Activated T-helper 17 cell treated with anti-CD3 and anti-CD28 coated beads, Interleukin-2, amount 50 U/mL, for 72 hours (primary cell): ENCODE results near the gene CHPT1. TPM values are rescaled to one million over a fixed set of nuclear protein-coding genes. Genes with fewer than 3 reads are reported as not detected.
"Not testable (repeated sequence)": the region's sequence is repeated elsewhere in the genome, so short reads cannot be mapped to it uniquely, and the experiment has no call there.

Experiments used
- ATAC-seq: fragments of 150-1000 bp; cut with Tn5 transposase; replicated peaks from 2 replicates; pipeline ENCODE4 v1.10.0; 2021; ENCODE audit warnings: mild to moderate bottlenecking, moderate library complexity
- H3K27ac Mint-ChIP-seq: one replicate; pipeline ENCODE4 v1.8.0; 2022; ENCODE audit warnings: mixed read lengths
- H3K27me3 Mint-ChIP-seq: one replicate; pipeline ENCODE4 v1.8.0; 2022; ENCODE audit warnings: mixed read lengths
- H3K36me3 Mint-ChIP-seq: one replicate; pipeline ENCODE4 v1.8.0; 2022; ENCODE audit warnings: low read depth, mild to moderate bottlenecking, mixed read lengths
- H3K4me1 Mint-ChIP-seq: one replicate; pipeline ENCODE4 v1.8.0; 2022; ENCODE audit warnings: mixed read lengths
- H3K4me3 Mint-ChIP-seq: one replicate; pipeline ENCODE4 v1.8.0; 2022; ENCODE audit warnings: mild to moderate bottlenecking, mixed read lengths
- H3K9me3 Mint-ChIP-seq: one replicate; pipeline ENCODE4 v1.8.0; 2022; ENCODE audit warnings: mixed read lengths
- total RNA-seq, 2 donors: library from RNA; stranded (reverse); gene quantifications; one replicate each; pipeline ENCODE4 v1.2.3, GENCODE V29; 2022

CHPT1 gene
- total RNA-seq: 10 to 100 TPM in 1 of 2 donors, 1 to 10 TPM in 1; 3.4 to 16.0 TPM

DNA sequence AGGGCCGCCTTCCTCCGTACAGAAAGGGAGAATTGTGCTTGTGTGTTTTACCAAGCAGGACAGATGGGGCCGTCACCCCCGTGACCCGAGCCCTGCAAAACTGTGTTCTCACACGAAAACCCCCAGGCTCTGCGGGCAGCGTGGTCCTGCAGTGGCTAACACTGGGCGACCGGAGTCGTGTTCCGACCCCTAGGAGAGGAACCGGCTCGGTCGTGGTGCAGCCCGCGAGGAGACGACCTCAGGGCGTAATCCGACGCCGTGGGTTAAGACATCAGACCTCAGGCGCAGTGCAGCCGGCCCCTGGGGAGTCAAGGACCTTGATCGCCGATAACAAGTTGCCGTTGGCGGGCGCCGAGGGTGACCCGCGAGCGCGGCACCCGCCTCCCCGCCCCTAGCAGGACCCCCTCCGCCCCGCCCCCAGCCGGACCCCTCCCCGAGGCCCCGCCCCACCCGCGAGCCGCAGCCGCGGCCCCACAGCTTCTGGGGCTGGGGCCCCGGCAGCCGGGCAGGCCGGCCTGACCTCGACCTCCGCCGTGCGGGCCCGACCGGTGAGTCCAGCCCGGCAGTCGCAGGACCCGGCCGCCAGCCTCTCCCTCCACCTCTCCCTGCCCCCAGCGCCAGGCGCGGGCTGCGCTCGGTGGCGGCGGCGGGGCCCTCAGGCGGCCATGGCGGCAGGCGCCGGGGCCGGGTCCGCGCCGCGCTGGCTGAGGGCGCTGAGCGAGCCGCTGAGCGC lies at the start of gene CHPT1:
Gene CHPT1, plus strand, starts transcription at position 444 of the 733 bp plus-strand sequence. Its CDS starts 222 bp downstream, at position 666.
- no peaks in the 10 kb centered on the region for H3K4me1 Mint-ChIP-seq
- H3K27me3 Mint-ChIP-seq: peaks cover 7% of the 10 kb centered on the region
- H3K4me3 Mint-ChIP-seq: peak within 1 kb of the TSS; percentile 83
- peak within 1 kb of the TSS; percentile 67 for H3K27ac Mint-ChIP-seq
- H3K36me3 Mint-ChIP-seq: no peaks in the 10 kb centered on the region
- peak; percentile 82 for ATAC-seq
- no peaks in the 10 kb centered on the region for H3K9me3 Mint-ChIP-seq

DNA sequence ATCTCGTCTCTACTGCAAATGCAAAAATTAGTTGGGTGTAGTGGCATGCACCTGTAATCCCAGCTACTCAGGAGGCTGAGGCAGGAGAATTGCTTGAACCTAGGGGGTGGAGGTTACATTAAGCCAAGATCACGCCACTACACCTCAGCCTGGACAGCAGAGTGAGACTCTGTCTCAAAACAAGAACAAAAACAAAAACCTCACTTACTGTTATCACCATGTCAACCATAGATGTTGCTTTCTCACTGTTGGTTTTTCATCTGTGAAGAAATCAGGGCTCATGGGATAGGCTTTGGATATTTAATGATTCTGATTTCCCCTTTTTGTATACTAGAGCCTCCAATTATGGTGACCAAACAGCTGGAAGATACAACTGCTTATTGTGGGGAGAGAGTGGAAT lies 49.7 kb upstream of the CHPT1 start:
- no peak overlapping the region for H3K27ac Mint-ChIP-seq

GRCh38 chr12:101648195-101648594 lies 49.2 kb upstream of the CHPT1 start:
- no peaks in the 10 kb centered on the region for H3K4me1 Mint-ChIP-seq

More for the DNA sequence above, 49.7 kb upstream of the CHPT1 start:
- Mint-ChIP-seq H3K36me3 (no peaks in the 10 kb centered on the region), H3K4me1 (no peaks in the 10 kb centered on the region), H3K27me3 (peaks cover 20% of the 10 kb centered on the region), H3K4me3 (no peak overlapping the region), H3K9me3 (no peaks in the 10 kb centered on the region)
- no peak for ATAC-seq

GRCh38 chr12:101650346-101651117 lies 46.9 kb upstream of the CHPT1 start:
- Mint-ChIP-seq H3K4me1 (no peaks in the 10 kb centered on the region), H3K9me3 (no peaks in the 10 kb centered on the region), H3K4me3 (no peak overlapping the region), H3K27ac (no peak overlapping the region), H3K36me3 (no peaks in the 10 kb centered on the region), H3K27me3 (peaks cover 17% of the 10 kb centered on the region)
- no peak for ATAC-seq

More at GRCh38 chr12:101648195-101648594, 49.2 kb upstream of the CHPT1 start:
- H3K9me3 Mint-ChIP-seq: no peaks in the 10 kb centered on the region
- H3K27ac Mint-ChIP-seq: no peak overlapping the region
- peaks cover 17% of the 10 kb centered on the region for H3K27me3 Mint-ChIP-seq
- H3K4me3 Mint-ChIP-seq: no peak overlapping the region
- no peaks in the 10 kb centered on the region for H3K36me3 Mint-ChIP-seq
- peak; percentile 28 for ATAC-seq

DNA sequence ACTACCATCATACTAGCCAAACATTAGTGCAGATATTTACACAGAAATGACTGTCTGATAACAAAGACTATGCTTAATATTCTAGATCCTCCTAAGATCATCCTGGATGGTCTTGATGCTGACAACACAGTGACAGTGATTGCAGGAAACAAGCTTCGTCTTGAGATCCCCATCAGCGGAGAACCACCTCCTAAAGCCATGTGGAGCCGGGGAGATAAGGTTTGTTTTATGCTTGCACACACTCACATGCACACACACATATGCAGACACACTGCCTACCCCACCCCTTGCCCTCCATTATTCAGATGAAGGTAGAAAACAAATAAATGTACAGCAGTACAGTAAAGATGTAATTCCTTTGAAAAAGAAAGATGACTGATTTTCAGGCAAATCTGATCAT lies 44.4 kb upstream of the CHPT1 start:
- no peak for ATAC-seq
- Mint-ChIP-seq H3K27me3 (peaks cover 17% of the 10 kb centered on the region), H3K4me3 (no peak overlapping the region), H3K9me3 (no peaks in the 10 kb centered on the region), H3K4me1 (no peaks in the 10 kb centered on the region), H3K36me3 (no peaks in the 10 kb centered on the region), H3K27ac (no peak overlapping the region)

DNA sequence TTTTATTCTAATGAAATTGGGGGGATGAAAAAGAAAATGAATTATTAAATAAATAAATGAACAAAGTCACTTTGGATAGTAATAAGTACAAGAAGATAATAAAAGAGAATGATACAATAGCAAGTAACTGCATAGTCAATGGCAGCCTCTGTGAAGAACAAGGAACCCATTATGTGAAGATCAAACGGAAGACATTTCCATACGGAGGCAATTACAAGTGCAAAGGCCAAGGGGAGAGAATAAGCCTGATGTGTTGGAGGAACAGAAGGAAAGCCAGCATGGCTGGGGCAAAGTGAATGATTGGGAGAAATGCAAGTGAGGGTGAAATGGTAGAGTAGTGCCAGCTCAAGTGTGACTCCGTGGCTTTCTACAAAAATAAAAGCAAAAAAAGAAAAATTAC lies 43.9 kb upstream of the CHPT1 start:
- Mint-ChIP-seq H3K4me3 (no peak overlapping the region), H3K27ac (no peak overlapping the region), H3K27me3 (peaks cover 17% of the 10 kb centered on the region), H3K4me1 (no peaks in the 10 kb centered on the region), H3K36me3 (no peaks in the 10 kb centered on the region), H3K9me3 (no peaks in the 10 kb centered on the region)
- ATAC-seq: no peak

- H3K9me3 Mint-ChIP-seq: no peaks in the 10 kb centered on the region
- no peak for ATAC-seq
- no peak overlapping the region for H3K4me3 Mint-ChIP-seq
- H3K27me3 Mint-ChIP-seq: peaks cover 14% of the 10 kb centered on the region
- H3K27ac Mint-ChIP-seq: no peak overlapping the region
- H3K36me3 Mint-ChIP-seq: no peaks in the 10 kb centered on the region
- H3K4me1 Mint-ChIP-seq: no peaks in the 10 kb centered on the region
Observed at GRCh38 chr12:101654442-101654841, 43.0 kb upstream of the CHPT1 start.

DNA sequence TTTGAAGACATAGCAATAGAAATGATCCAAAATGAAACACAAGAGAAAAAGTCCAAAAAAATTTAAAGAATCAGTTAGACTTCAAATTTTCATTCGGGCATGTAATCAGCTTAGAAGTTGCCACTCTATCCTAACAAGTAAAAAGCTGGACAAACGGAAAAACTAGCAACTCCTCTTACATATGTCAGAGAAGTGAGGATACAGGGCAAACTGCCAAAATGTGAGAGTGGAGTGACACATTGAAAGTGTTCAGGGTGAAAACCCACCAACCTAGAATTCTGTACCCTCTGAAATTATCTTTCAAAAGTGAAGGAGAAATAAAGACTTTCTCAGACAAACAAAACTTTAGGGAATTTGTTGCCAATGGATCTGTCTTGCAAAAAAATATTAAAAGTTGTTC lies 42.0 kb upstream of the CHPT1 start:
- no peak overlapping the region for H3K27ac Mint-ChIP-seq
- H3K27me3 Mint-ChIP-seq: peaks cover 8% of the 10 kb centered on the region
- no peaks in the 10 kb centered on the region for H3K4me1 Mint-ChIP-seq
- H3K4me3 Mint-ChIP-seq: no peak overlapping the region
- no peaks in the 10 kb centered on the region for H3K9me3 Mint-ChIP-seq
- no peak for ATAC-seq
- H3K36me3 Mint-ChIP-seq: no peaks in the 10 kb centered on the region

DNA sequence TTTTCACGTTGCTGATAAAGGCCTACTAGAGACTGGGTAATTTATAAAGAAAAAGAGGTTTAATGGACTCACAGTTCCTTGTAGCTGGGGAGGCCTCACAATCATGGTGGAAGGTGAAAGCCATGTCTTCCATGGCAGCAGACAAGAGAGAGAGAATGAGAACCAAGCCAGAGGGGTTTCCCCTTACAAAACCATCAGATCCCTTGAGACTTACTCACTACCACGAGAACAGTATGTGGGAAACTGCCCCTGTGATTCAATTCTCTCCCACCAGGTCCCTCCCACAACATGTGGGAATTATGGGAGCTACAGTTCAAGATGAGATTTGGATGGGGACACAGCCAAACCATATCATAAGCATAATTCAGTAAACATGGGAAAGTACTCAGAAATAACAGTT lies 36.8 kb upstream of the CHPT1 start:
- H3K27ac Mint-ChIP-seq, H3K9me3 Mint-ChIP-seq, H3K4me3 Mint-ChIP-seq, H3K4me1 Mint-ChIP-seq, H3K27me3 Mint-ChIP-seq, H3K36me3 Mint-ChIP-seq: not testable (repeated sequence)
- ATAC-seq: peak; percentile 21

GRCh38 chr12:101663298-101663697 lies 34.1 kb upstream of the CHPT1 start:
- Mint-ChIP-seq H3K9me3 (no peaks in the 10 kb centered on the region), H3K36me3 (no peaks in the 10 kb centered on the region), H3K4me3 (no peak overlapping the region), H3K27ac (no peak overlapping the region), H3K27me3 (peaks cover 11% of the 10 kb centered on the region), H3K4me1 (no peaks in the 10 kb centered on the region)
- ATAC-seq: no peak

GRCh38 chr12:101664992-101665391 lies 32.4 kb upstream of the CHPT1 start:
- ATAC-seq: no peak
- peaks cover 11% of the 10 kb centered on the region for H3K27me3 Mint-ChIP-seq
- H3K27ac Mint-ChIP-seq: no peak overlapping the region
- H3K4me1 Mint-ChIP-seq: no peaks in the 10 kb centered on the region
- no peak overlapping the region for H3K4me3 Mint-ChIP-seq
- H3K36me3 Mint-ChIP-seq: no peaks in the 10 kb centered on the region
- no peaks in the 10 kb centered on the region for H3K9me3 Mint-ChIP-seq

DNA sequence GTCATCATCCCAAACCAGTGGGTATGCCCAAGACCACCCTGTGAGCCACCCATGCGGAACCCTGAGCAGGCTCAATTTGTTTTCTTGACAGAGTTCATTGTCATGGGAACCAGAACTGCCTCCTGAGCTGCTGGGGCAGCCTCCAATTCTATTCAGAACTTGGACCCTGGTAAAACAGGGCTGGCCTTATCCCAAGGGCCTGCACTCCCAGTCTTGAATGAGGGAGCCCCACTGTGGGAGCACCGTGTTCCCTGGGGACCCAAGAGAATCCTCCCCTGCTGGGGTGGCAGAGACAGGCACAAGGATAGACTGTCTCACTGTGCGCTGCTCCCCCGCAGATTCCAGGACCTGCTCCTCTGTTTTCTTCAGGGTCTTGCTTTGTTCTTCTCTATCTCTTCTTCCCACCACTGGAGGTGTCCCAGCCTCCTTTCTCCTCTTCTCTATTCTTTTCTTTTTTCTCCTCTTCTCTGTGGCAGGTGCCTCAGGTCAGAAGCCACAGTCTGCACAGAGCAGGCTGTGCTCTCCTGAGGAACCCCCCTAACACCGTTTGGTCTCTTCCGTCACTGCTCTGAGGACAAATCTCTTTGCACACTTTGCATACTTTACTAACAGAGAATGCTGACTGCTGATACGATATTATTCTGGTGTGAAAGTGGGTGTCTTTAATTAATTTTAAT lies 31.2 kb upstream of the CHPT1 start:
- H3K27ac Mint-ChIP-seq: no peak overlapping the region
- H3K9me3 Mint-ChIP-seq: no peaks in the 10 kb centered on the region
- H3K27me3 Mint-ChIP-seq: peaks cover 11% of the 10 kb centered on the region
- H3K36me3 Mint-ChIP-seq: no peaks in the 10 kb centered on the region
- H3K4me3 Mint-ChIP-seq: no peak overlapping the region
- no peak for ATAC-seq
- peaks cover 1% of the 10 kb centered on the region for H3K4me1 Mint-ChIP-seq

DNA sequence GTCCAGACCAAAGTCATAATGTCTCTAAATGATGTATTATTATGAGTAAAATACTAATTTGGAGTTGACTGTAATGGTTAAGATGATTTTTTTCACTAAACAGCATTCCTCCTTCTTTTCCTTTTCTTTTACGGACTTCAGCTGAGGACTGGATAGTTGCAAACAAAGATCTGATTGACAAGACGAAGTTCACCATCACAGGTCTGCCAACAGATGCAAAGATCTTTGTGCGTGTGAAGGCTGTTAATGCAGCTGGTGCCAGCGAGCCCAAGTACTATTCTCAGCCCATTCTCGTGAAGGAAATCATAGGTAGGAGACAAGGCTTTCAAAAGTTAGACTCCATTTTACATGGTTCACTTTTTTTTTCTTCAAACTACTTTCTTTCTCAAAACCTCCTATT lies 29.8 kb upstream of the CHPT1 start:
- Mint-ChIP-seq H3K4me3 (no peak overlapping the region), H3K27me3 (peaks cover 11% of the 10 kb centered on the region), H3K4me1 (peaks cover 5% of the 10 kb centered on the region), H3K36me3 (no peaks in the 10 kb centered on the region), H3K9me3 (no peaks in the 10 kb centered on the region), H3K27ac (no peak overlapping the region)
- ATAC-seq: no peak

DNA sequence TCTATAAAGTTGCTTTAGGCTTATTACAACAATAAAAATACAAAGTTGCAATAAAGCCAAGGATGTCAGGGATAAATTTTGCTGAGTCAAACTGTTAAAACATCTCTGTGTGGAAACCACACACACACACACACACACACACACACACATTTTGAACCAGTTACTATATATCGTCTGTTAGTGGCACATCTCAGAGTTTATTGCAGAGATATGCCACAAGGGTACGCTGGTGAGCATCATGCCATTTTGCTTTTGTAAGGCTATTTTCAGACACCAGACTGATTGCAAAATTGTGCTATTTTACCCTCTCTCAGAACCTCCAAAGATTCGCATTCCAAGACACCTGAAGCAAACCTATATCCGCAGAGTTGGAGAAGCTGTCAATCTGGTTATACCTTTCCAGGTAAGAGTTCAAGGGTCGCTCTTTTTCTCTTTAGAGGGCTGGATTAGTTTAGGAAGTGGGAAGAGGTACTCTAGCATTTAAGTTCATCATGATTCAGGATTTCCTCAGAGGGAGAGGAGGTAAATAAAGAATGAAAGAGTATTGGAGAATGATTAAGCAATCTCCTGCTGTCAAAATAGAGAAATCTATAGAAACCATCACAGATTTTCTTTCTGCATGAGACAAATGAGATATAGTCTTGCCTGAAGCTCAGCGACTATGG lies 27.3 kb upstream of the CHPT1 start:
- peaks cover 11% of the 10 kb centered on the region for H3K27me3 Mint-ChIP-seq
- H3K4me1 Mint-ChIP-seq: peaks cover 5% of the 10 kb centered on the region
- no peaks in the 10 kb centered on the region for H3K36me3 Mint-ChIP-seq
- ATAC-seq: peak; percentile 37
- no peak overlapping the region for H3K4me3 Mint-ChIP-seq
- H3K27ac Mint-ChIP-seq: no peak overlapping the region
- no peaks in the 10 kb centered on the region for H3K9me3 Mint-ChIP-seq
